22Rv1 (cell line): ENCODE measurements around the gene ZNF362.

ENCODE experiments used
- H3K27ac ChIP-seq: fragments of 450-650 bp; 2 replicates; pipeline ENCODE4 v1.5.1; 2017
- ZFX ChIP-seq: fragments of 450-650 bp; IDR thresholded peaks from 2 replicates; pipeline ENCODE4 v1.6.1; 2017; ENCODE audit warnings: antibody characterized with exemption, borderline replicate concordance
- TF ChIP-seq, protein P1 (sequence below): fragments of 450-650 bp; IDR thresholded peaks from 2 replicates; pipeline ENCODE4 v1.5.1; 2017; ENCODE audit warnings: mild to moderate bottlenecking

Gene ZNF362

DNA sequence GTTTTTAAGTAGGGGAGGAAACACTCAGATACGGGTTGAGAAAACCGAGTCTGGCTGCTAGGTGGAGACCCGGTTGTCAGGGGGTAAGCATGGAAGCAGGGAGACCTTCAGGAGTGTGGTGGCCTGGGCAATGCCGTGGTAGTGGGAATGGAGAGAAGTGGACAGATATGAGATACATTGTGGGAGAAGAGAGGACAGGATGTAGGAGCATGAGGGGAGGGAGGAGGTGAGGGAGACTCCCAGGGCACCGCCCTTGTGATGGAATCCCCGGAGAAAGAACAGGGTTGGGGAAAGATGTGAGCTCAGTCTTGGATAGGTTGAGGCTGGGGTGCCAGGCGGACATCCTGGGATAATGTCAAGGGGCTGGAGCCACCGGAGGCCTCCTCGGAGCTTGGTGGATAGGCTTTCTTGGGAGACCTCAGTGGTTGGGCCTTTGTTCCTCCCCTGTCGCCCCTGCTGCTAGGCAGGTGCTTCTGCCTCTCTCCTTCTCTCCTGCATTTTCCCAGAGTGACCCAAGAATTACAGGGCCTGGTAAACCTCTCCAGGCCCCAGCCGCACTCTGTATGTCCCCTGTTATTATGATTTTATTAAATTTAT lies 21.3 kb downstream of the ZNF362 start:
- H3K27ac ChIP-seq = no peak overlapping the region
- TF ChIP-seq, protein P1, sequence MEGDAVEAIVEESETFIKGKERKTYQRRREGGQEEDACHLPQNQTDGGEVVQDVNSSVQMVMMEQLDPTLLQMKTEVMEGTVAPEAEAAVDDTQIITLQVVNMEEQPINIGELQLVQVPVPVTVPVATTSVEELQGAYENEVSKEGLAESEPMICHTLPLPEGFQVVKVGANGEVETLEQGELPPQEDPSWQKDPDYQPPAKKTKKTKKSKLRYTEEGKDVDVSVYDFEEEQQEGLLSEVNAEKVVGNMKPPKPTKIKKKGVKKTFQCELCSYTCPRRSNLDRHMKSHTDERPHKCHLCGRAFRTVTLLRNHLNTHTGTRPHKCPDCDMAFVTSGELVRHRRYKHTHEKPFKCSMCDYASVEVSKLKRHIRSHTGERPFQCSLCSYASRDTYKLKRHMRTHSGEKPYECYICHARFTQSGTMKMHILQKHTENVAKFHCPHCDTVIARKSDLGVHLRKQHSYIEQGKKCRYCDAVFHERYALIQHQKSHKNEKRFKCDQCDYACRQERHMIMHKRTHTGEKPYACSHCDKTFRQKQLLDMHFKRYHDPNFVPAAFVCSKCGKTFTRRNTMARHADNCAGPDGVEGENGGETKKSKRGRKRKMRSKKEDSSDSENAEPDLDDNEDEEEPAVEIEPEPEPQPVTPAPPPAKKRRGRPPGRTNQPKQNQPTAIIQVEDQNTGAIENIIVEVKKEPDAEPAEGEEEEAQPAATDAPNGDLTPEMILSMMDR = no peak
- no peak for TF ChIP-seq ZFX

DNA sequence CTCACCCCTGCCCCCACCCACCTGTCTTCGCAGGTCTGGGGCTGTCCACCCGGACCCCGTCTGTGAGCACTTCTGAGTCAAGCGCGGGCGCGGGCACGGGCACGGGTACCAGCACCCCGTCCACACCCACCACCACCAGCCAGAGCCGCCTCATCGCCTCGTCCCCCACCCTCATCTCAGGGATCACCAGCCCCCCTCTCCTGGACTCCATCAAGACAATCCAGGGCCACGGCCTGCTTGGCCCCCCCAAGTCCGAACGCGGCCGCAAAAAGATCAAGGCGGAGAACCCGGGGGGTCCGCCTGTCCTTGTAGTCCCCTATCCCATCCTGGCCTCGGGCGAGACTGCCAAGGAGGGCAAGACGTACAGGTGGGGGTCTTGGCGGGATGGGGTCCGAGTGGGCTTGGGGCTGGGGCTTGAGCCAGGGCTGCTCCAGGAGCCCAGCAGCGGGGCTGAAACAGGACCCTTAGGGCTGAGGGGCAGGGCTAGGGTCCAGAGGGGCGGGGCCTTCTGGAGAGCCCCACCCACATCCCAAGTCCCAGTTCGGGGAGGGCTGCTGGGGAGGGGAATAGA lies 23.9 kb downstream of the ZNF362 start:
- H3K27ac ChIP-seq = no peak overlapping the region
- TF ChIP-seq ZFX = no peak
- TF ChIP-seq, protein P1 = no peak

DNA sequence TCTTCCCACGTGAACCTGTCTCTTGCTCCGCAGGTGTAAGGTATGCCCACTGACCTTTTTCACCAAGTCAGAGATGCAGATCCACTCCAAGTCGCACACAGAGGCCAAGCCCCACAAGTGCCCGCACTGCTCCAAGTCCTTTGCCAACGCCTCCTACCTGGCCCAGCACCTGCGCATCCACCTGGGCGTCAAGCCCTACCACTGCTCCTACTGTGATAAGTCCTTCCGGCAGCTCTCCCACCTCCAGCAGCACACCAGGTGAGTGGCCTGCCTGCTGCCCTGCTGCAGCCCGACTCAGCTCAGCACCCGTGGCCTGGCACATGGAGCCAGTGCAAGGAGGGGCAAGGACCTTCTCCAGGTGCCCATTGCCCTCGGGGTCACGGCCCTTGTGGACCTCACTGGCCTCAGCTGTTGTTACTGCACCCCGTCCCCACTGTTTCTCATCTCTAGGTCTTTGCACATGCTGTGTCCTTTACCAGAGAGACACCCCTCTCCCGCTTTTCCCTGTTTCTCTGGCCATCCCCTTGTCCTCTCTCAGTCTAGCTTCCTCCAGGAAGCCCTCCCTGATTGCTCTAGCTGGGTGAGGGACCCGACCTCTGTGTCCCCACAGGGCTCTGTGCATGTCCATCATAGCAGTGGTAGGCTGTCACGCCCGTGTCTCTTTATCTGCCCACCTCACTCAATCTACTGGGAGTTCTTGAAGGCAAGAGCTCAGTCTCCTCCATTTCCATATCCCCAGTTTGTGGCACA lies 25.4 kb downstream of the ZNF362 start:
- no peak overlapping the region for H3K27ac ChIP-seq
- TF ChIP-seq, protein P1 = no peak
- no peak for TF ChIP-seq ZFX

DNA sequence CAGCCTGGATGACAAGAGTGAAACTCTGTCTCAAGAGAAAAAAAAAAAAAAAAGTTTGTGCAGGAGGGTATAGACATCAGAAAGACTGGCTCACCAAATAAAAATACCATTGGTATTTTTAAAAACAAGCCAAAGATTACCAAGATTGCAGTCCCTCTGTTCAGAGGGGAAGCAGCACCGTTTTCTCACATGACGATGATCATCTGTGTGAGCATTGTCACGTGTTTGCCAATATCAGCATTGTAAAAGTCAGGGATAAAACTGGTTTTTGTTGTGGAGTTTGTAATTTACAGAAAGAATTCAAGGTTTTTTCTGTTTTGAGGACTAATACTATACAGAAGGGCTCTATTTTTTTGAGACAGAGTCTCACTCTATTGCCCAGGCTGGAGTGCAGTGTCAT lies 26.5 kb downstream of the ZNF362 start:
- TF ChIP-seq ZFX = no peak
- TF ChIP-seq, protein P1 = no peak
- H3K27ac ChIP-seq = no peak overlapping the region

DNA sequence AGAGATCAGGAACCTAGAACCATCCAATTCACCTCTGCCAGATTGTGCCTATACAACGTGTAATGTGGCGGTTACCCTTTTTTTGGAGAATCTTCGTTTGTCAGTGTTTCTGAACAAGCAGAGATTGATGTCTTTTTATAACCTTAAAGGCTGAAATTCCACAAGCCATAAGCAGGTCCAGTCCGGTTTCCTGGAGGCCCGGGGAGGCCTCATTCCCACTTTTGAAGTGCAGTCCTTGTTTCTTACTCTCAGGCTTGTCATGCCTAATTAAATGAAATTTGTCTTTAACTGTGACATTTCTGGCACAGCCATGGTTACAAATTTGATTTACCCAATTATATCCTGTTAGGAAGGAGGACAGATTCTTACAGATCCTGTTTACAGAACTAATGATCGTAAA lies 27.8 kb downstream of the ZNF362 start:
- no peak for TF ChIP-seq ZFX
- TF ChIP-seq, protein P1 = no peak
- no peak overlapping the region for H3K27ac ChIP-seq

DNA sequence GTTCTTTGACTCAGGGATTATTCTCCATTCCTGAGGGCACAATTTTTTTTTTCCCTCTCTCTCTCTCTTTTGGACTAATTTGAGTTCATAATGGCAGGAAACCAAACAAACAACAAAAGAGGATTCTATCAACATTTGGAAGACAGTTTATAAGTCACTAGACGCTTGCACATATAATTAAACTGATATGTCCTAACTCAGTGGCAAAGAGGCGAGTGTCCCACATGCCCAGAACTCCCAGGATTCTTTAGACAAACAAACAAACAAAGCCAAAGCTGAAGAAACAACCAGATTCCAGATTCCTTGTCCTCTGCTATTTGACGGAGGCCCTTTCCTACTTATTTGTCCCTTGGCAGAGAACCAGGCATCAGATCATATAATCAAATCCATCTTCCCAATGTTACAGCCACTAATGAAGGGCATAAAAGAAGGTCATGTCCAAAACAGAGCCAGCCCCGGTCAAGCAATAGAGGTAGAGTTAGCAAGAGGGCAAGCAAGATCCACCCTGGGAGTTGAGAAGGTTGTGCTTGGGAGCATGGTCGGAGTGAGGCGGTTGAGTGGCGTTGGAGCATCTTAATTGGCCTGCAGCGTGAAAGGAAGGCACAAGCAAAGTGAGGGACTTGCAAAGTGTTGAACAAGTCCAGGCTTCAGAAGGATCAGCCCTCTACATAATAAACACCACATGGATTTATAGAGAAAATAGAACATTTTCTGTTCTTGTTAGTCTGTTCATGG lies 30.3 kb downstream of the ZNF362 start:
- TF ChIP-seq, protein P1 = no peak
- no peak for TF ChIP-seq ZFX
- H3K27ac ChIP-seq = peak overlapping the region; percentile 33; the same call in 1 of the 2 replicates
